GM11168 (cell line): ENCODE results near the gene BPI.
"Not testable (repeated sequence)": the region's sequence is repeated elsewhere in the genome, so short reads cannot be mapped to it uniquely, and the experiment has no call there.

Experiments used
- in situ Hi-C: fragments of 300-500 bp; cut with MboI; formaldehyde crosslinking; loops from one replicate; pipeline ENCODE4 v1.12.0; 2022; ENCODE audit warnings: low sequenced_read_pairs; ENCODE audit not compliant: unreplicated experiment

BPI gene

DNA sequence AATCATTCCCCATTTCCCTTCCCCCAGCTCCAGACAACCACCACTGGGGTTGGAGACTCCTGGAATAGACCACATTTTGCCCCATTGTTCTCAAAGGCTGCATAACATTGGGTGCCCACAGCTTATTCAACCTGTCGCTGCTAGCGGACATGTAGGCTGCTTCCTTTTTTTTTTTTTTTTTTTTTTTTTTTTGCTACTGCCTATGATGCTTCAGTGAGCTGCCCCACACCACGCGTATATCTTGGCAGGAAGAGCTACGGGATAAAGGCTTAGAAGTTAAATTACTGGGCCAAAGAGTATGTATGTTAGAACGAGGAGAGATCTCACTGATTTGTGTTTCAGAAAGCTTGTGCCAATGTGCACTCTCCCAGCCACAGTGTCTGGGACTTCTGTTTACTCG, 49.4 kb downstream of the BPI start:
- in situ Hi-C loops: no loop called here

GRCh38 chr20:38354227-38354626, 50.3 kb downstream of the BPI start:
- in situ Hi-C loops: no loop called here

- in situ Hi-C loops: no loop called here
Measured at GRCh38 chr20:38355161-38356012, 51.4 kb downstream of the BPI start.

DNA sequence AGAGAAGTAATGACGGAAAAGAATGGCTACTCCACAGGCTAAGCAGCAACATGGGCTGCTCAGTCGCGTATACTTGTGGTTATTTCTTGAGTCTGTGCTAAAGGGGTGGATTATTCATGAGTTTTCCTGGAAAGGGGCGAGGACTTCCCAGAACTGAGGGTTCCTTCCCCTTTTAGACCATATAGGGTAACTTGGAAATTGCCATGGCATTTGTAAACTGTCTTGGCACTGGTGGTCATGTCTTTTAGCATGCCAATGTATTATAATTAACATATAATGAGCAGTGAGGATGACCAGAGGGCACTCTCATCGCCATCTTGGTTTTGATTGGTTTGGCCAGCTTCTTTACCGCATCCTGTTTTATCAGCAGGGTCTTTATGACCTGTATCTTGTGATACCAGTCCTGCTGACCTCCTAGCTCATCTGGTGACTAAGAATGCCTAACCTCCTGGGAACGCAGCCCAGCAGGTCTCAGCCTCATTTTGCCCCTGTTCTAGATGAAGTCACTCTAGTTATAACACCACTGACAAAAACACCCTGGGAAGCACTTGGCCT, 53.8 kb downstream of the BPI start:
- in situ Hi-C loops: no loop called here

DNA sequence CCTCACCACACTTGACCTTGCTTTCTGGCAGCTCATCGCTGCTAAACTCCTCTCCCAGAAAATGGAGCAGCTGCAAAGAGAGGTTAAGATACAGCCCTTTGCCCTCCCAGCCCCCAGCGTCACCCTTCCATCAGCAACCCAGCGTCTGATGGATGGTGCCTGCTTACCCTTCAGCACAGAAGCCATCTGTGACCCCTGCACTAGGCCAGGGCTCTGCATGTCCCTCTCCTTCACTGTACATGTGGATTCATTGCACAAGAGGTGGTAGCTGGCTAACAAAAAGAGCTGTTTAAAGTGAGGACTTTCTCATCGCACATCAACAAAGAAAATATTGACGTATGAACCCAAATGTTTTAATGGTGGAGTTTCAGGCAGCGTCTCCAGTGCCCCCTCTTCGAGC, 54.6 kb downstream of the BPI start:
- in situ Hi-C loops: no loop called here

- in situ Hi-C loops: no loop called here
Measured at GRCh38 chr20:38363004-38363747, 59.2 kb downstream of the BPI start.

GRCh38 chr20:38369389-38369788, 65.4 kb downstream of the BPI start:
- in situ Hi-C loops: no loop called here

- in situ Hi-C loops: no loop called here
Measured at GRCh38 chr20:38372806-38373205, 68.8 kb downstream of the BPI start.

DNA sequence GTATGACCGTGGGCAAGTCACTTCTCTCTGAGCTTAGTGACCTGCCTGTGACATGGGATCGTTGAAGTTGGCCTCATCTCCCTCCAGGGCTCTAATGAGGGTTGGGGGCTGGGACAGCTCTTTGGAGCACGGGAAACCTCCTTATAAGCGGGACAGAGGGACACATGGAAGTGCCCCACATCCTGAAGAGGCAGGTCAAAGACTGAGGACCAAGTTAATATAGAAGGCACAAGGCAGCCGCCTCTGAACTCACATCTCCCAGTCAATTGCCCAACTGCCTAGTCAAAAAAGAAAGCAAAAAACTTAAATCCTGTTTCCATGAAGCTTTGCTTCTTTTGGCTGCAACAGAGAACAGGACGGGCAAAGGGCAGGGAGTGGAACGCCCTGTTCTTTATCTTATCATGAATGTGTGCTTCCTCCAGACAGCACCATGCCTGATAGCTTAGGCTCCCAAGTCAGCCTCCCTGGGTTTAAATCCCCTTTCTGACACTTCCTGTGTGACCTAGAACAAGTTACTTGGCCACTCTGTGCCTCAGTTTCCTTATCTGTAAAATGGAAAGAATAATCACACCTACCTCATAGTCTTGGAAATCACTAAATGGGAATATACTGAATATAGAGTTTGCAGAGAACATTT, 69.4 kb downstream of the BPI start:
- in situ Hi-C loops: no loop called here

DNA sequence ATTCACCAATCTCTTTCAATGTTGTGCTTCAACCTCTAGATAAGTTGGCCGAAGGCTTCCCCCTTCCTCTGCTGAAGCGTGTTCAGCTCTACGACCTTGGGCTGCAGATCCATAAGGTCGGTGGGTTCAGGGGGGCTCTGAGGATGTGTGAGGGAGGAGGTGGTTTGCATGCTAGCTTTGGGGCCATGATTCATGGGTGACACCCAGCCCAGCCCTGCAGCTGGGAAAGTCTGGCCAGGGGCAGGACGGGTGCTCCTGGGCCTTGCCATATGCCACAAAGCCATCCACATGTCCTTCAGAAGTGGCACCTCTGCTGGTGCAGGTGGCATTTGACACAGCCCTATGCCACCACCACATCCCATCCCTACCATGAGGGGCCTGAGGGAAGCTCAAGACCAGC, 69.9 kb downstream of the BPI start:
- in situ Hi-C loops: no loop called here

GRCh38 chr20:38377039-38377685, 73.2 kb downstream of the BPI start:
- in situ Hi-C loops: no loop called here

DNA sequence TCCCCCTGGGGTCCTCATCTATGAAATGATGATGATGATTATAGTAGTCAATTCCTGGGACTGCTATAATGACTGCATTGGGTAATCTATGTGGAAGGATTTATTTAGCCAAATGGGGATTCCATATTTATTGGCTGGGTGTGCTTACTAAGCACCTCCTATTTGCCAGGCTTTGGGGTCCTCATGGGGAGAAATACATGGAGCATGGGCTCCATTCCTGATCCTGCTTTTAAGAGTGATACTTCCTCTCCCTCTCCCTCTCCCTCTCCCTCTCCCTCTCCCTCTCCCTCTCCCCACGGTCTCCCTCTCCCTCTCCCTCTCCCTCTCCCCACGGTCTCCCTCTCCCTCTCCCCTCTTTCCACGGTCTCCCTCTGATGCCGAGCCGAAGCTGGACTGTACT, 73.9 kb downstream of the BPI start:
- in situ Hi-C loops: not testable (repeated sequence)

GRCh38 chr20:38383147-38383546, 79.2 kb downstream of the BPI start:
- in situ Hi-C loops: no loop called here

- in situ Hi-C loops: no loop called here
Measured at GRCh38 chr20:38386004-38386403, 82.0 kb downstream of the BPI start.

GRCh38 chr20:38386851-38387250, 82.9 kb downstream of the BPI start:
- in situ Hi-C loops: no loop called here
